ENCODE results near the gene C3orf62. TPM values are rescaled to one million over a fixed set of nuclear protein-coding genes. Genes with fewer than 3 reads are reported as not detected.

Gene C3orf62
- total RNA-seq, 1 donor, result 5.0 TPM

GRCh38 chr3:49279376-49279775 lies 2.3 kb upstream of the C3orf62 start:
- Histone ChIP-seq H3K4me1 (ENCODE audit: insufficient read depth, low read length) (peaks cover 19% of the 10 kb centered on the region), H3K4me3 (ENCODE audit: low read length) (no peak overlapping the region), H3K9me3 (ENCODE audit: low read depth, low read length) (no peaks in the 10 kb centered on the region), H3K27me3 (ENCODE audit: insufficient read depth, low read length) (no peaks in the 10 kb centered on the region)

DNA sequence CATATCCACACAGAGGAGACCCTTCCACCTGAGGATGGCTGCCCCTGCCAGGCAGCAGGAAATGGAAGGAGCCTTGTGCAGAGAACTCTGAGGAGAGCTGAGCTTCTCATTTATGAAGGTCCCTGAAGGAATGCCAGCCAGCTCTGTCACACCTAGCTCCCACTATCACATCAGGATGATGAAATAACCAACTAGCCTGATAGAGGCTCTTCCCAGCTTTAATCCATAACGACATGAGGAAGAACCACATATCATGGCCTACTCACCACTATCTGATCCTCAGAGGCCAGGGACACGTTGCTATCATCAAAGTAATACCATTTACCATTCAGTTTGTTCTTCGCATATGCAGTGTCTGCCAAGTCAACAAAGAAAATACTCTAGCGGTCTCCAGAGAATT lies 1.5 kb upstream of the C3orf62 start:
- no peak overlapping the region for H3K4me3 ChIP-seq (ENCODE audit: low read length)
- H3K9me3 ChIP-seq (ENCODE audit: low read depth, low read length), result no peaks in the 10 kb centered on the region
- H3K4me1 ChIP-seq (ENCODE audit: insufficient read depth, low read length), result peaks cover 19% of the 10 kb centered on the region
- H3K27me3 ChIP-seq (ENCODE audit: insufficient read depth, low read length), result no peaks in the 10 kb centered on the region

DNA sequence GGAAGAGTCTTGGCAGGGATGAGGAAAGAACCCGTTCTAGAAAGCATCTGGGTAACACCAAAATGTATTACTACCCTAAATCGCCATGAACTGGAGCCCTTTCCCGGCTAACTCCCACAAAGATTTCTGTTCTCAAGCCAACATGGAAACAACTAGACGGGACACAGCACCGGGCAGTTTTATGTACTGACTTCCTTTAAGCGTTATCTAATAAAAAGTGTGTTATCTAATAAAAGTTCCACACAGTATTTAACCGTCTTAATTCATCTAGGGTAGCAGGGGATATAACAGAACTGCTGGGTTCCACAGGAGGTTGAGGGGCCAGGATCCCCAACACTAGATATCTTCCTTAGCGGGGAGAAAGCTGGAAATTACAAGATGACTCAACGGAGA lies 347 bp upstream of the C3orf62 start:
- H3K4me3 ChIP-seq (ENCODE audit: low read length), result peak overlapping the region; percentile 36

GRCh38 chr3:49273825-49274532 lies 3.1 kb downstream of the C3orf62 start:
- H3K4me1 ChIP-seq (ENCODE audit: insufficient read depth, low read length), result peaks cover 19% of the 10 kb centered on the region
- no peak overlapping the region for H3K4me3 ChIP-seq (ENCODE audit: low read length)
- H3K9me3 ChIP-seq (ENCODE audit: low read depth, low read length), result no peaks in the 10 kb centered on the region
- no peaks in the 10 kb centered on the region for H3K27me3 ChIP-seq (ENCODE audit: insufficient read depth, low read length)

More for the DNA sequence above, 347 bp upstream of the C3orf62 start:
- Histone ChIP-seq H3K9me3 (ENCODE audit: low read depth, low read length) (no peaks in the 10 kb centered on the region), H3K4me1 (ENCODE audit: insufficient read depth, low read length) (peaks cover 19% of the 10 kb centered on the region), H3K27me3 (ENCODE audit: insufficient read depth, low read length) (no peaks in the 10 kb centered on the region)

DNA sequence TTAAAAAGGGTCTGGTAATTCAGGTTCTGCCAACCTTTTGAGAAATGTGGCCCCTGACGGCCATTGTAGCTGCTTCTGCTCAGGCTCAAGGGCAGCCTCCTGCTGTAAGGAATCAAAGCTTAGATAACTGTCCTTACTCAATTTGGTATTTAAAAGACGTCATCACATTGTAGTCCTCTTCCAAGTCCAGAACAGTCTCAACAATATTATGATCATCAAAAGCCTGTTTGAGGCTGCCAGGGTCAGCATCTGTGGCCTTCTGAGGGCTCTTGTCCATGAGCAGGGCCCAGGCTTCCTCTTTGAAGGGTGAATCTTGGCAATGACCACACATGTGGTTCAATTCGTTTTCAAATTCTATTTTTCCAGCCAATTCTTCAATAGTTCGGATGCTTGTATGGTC lies 6.0 kb downstream of the C3orf62 start:
- H3K27me3 ChIP-seq (ENCODE audit: insufficient read depth, low read length), result no peaks in the 10 kb centered on the region
- peaks cover 4% of the 10 kb centered on the region for H3K4me1 ChIP-seq (ENCODE audit: insufficient read depth, low read length)
- no peaks in the 10 kb centered on the region for H3K9me3 ChIP-seq (ENCODE audit: low read depth, low read length)
- no peak overlapping the region for H3K4me3 ChIP-seq (ENCODE audit: low read length)

GRCh38 chr3:49270156-49270500 lies 6.9 kb downstream of the C3orf62 start:
- Histone ChIP-seq H3K27me3 (ENCODE audit: insufficient read depth, low read length) (no peaks in the 10 kb centered on the region), H3K9me3 (ENCODE audit: low read depth, low read length) (no peaks in the 10 kb centered on the region), H3K4me3 (ENCODE audit: low read length) (no peak overlapping the region), H3K4me1 (ENCODE audit: insufficient read depth, low read length) (no peaks in the 10 kb centered on the region)

GRCh38 chr3:49269443-49270155 lies 7.4 kb downstream of the C3orf62 start:
- Histone ChIP-seq H3K9me3 (ENCODE audit: low read depth, low read length) (no peaks in the 10 kb centered on the region), H3K4me1 (ENCODE audit: insufficient read depth, low read length) (no peaks in the 10 kb centered on the region), H3K4me3 (ENCODE audit: low read length) (no peak overlapping the region), H3K27me3 (ENCODE audit: insufficient read depth, low read length) (no peaks in the 10 kb centered on the region)

- H3K4me1 ChIP-seq (ENCODE audit: insufficient read depth, low read length), result no peaks in the 10 kb centered on the region
- no peaks in the 10 kb centered on the region for H3K9me3 ChIP-seq (ENCODE audit: low read depth, low read length)
- H3K4me3 ChIP-seq (ENCODE audit: low read length), result no peak overlapping the region
- H3K27me3 ChIP-seq (ENCODE audit: insufficient read depth, low read length), result no peaks in the 10 kb centered on the region
Measured at GRCh38 chr3:49266410-49267095, 10.5 kb downstream of the C3orf62 start.

DNA sequence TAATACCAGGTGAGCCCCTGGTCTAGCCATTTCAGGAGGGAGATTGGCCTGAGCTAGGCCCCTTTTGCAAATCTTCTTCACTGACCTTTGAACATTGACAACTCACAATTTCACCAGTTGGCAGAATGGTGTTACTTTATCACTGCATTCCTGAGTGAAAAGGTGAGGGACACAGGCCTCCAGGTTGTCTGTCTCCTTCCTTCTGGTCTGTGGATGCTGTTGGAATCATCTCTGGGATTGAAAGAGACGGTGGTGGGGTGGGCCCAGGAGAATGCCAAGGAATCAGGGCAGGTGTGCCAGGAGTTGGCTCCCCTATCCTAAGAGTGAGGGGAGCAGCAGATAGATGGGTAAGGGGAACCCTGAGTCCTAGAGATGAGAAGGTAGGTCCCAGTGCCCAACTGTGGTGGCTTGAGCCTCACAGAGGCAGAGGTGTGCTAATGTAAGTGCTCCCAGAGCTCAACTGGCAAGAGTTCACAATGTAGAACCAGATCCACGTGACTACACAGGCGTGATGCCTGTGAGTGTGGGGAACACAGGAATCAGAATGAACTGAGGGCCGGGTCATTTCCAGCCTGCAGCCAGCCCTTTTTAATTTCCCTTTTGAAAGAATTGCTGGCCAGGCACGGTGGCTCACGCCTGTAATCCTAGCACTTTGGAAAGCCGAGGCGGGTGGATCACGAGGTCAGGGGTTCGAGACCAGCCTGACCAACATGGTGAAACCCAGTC lies 11.2 kb downstream of the C3orf62 start:
- Histone ChIP-seq H3K27me3 (ENCODE audit: insufficient read depth, low read length) (no peaks in the 10 kb centered on the region), H3K4me3 (ENCODE audit: low read length) (no peak overlapping the region), H3K4me1 (ENCODE audit: insufficient read depth, low read length) (no peaks in the 10 kb centered on the region), H3K9me3 (ENCODE audit: low read depth, low read length) (no peaks in the 10 kb centered on the region)

DNA sequence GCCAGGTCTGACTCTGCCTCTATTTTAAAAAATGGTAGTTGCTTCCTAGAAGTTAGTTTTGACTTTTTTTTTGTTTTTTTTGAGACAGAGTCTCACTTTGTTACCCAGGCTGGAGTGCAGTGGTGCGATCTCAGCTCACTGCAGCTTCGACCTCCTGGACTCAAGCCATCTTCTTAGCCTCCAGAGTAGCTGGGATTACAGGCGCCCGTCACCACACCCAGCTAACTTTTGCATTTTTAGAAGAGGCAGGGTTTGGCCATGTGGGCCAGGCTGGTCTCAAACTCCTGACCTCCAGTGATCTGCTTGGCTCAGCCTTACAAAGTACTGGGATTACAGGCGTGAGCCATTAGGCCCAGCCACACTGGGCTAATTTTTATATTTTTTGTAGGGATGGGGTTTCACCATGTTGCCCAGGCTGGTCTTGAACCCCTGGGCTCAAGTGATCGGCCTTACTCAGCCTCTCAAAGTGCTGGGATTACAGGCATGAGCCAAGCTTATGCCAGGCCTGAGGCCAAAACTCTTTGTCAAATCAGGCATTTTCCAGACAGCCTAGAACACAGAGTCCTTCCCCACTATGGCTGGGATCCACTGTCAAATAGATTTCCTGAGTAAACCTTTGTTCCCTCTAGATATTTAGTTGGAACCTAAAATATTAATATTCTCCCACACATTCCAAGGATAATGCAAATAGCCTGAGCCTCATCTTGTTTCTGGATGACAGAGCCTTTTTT lies 13.7 kb downstream of the C3orf62 start:
- Histone ChIP-seq H3K9me3 (ENCODE audit: low read depth, low read length) (no peaks in the 10 kb centered on the region), H3K4me1 (ENCODE audit: insufficient read depth, low read length) (no peaks in the 10 kb centered on the region), H3K4me3 (ENCODE audit: low read length) (no peak overlapping the region), H3K27me3 (ENCODE audit: insufficient read depth, low read length) (no peaks in the 10 kb centered on the region)

- Histone ChIP-seq H3K9me3 (ENCODE audit: low read depth, low read length) (no peaks in the 10 kb centered on the region), H3K4me3 (ENCODE audit: low read length) (no peak overlapping the region), H3K4me1 (ENCODE audit: insufficient read depth, low read length) (no peaks in the 10 kb centered on the region), H3K27me3 (ENCODE audit: insufficient read depth, low read length) (no peaks in the 10 kb centered on the region)
Measured at GRCh38 chr3:49260806-49261324, 16.2 kb downstream of the C3orf62 start.

DNA sequence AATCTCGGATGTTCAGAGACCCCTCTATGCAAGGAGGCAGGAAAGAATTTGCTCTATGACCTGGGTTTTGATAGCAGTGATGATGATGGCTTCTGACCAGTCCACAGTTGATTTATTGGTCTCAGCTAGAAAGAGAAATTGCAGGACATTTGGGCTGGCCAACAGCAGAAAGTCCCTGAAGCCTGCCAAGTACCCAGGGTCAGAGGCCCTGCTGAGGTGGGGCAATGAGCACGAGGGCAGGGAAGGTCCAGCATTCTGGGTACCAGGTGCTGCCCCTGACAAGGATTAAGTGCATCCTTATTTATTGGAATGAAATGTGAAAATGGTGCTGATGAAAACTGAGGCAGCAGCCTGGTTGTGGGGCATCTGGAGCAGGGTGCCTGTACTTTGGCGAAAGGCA lies 19.8 kb downstream of the C3orf62 start:
- peaks cover 4% of the 10 kb centered on the region for H3K4me1 ChIP-seq (ENCODE audit: insufficient read depth, low read length)
- no peak overlapping the region for H3K4me3 ChIP-seq (ENCODE audit: low read length)
- H3K9me3 ChIP-seq (ENCODE audit: low read depth, low read length), result no peaks in the 10 kb centered on the region
- no peaks in the 10 kb centered on the region for H3K27me3 ChIP-seq (ENCODE audit: insufficient read depth, low read length)

DNA sequence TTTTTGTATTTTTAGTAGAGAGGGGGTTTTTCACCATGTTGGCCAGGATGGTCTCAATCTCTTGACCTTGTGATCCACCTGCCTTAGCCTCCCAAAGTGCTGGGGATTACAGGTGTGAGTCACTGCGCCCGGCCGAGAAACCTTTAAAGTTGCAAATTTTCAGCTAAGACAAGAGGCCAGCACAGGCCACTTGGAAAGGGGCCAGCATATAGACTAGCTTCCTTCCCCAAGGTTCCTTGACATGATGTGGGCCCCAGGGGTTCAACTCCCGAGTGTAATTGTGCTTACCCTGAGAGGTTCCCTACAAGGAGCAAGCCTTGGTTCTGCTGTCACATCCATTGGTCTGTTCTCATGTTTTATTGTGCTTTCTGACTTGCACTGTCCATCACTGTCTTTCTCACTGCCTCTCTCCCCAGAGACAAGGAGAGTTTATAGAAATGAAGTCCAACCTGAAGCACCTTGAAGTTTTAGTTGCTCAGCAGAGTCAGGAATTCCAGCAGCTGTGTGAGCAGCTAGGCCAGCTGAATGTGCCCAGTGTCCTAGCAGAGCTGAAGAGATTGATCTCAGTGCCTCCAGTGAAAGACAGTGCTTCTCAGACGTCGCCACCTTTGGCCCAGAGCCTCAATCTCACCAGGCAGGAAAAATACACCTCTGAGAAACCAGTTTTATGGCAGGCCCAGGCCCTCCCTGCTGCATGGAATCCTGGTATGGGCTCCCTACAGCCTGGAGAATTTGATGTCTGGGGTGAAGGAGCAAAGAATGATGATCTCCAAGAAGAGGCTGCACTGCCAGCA lies 21.1 kb downstream of the C3orf62 start:
- H3K9me3 ChIP-seq (ENCODE audit: low read depth, low read length), result no peaks in the 10 kb centered on the region
- no peak overlapping the region for H3K4me3 ChIP-seq (ENCODE audit: low read length)
- peaks cover 4% of the 10 kb centered on the region for H3K4me1 ChIP-seq (ENCODE audit: insufficient read depth, low read length)
- no peaks in the 10 kb centered on the region for H3K27me3 ChIP-seq (ENCODE audit: insufficient read depth, low read length)

- Histone ChIP-seq H3K9me3 (ENCODE audit: low read depth, low read length) (no peaks in the 10 kb centered on the region), H3K4me3 (ENCODE audit: low read length) (no peak overlapping the region), H3K4me1 (ENCODE audit: insufficient read depth, low read length) (peaks cover 4% of the 10 kb centered on the region), H3K27me3 (ENCODE audit: insufficient read depth, low read length) (no peaks in the 10 kb centered on the region)
Measured at GRCh38 chr3:49255112-49255511, 21.9 kb downstream of the C3orf62 start.

Measured in mononuclear cell (primary cell).